LNCaP clone FGC (cell line): ENCODE data around the gene TRIOBP.
"Not testable (repeated sequence)": the region's sequence is repeated elsewhere in the genome, so short reads cannot be mapped to it uniquely, and the experiment has no call there.

ENCODE experiments used
- DNase-seq: peaks from one replicate; pipeline ENCODE4 v3.0.0-alpha.2; 2011; ENCODE audit warnings: low read depth
- H3K4me3 ChIP-seq: 2 replicates; pipeline ENCODE4 v1.5.1; 2011; ENCODE audit warnings: mild to moderate bottlenecking, low read depth, low read length, control low read depth
- TF ChIP-seq, protein P1 (sequence below): IDR thresholded peaks from 2 replicates; pipeline ENCODE4 v1.5.1; 2012; ENCODE audit warnings: mild to moderate bottlenecking; ENCODE audit not compliant: control insufficient read depth, insufficient read depth; ENCODE audit errors: extremely low read depth

Gene TRIOBP

DNA sequence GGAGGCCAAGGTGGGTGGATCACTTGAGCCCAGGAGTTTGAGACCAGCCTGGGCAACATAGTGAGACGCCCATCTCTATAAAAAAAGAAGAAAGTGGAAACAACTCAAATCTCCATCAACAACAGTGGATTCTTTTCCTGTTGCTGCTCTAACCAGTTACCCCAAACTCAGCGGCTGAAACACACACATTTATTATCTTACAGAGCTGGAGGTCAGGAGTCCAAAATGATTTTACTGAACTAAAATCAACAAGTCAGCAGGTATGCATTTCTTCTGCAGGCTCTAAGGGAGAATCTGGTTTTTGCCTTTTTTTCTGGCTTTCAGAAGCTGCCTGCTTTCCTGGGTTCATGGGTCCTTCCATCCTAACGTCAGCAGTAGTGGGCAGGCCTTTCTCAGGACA, 99.2 kb downstream of the TRIOBP start:
- TF ChIP-seq, protein P1, sequence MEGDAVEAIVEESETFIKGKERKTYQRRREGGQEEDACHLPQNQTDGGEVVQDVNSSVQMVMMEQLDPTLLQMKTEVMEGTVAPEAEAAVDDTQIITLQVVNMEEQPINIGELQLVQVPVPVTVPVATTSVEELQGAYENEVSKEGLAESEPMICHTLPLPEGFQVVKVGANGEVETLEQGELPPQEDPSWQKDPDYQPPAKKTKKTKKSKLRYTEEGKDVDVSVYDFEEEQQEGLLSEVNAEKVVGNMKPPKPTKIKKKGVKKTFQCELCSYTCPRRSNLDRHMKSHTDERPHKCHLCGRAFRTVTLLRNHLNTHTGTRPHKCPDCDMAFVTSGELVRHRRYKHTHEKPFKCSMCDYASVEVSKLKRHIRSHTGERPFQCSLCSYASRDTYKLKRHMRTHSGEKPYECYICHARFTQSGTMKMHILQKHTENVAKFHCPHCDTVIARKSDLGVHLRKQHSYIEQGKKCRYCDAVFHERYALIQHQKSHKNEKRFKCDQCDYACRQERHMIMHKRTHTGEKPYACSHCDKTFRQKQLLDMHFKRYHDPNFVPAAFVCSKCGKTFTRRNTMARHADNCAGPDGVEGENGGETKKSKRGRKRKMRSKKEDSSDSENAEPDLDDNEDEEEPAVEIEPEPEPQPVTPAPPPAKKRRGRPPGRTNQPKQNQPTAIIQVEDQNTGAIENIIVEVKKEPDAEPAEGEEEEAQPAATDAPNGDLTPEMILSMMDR, result no peak
- H3K4me3 ChIP-seq, result no peak overlapping the region
- no peak for DNase-seq

GRCh38 chr22:37797259-37797658, 100.4 kb downstream of the TRIOBP start:
- DNase-seq, H3K4me3 ChIP-seq: not testable (repeated sequence)

GRCh38 chr22:37797874-37798500, 101.1 kb downstream of the TRIOBP start:
- DNase-seq, result no peak
- TF ChIP-seq, protein P1, result no peak
- H3K4me3 ChIP-seq, result no peak overlapping the region

GRCh38 chr22:37799979-37800378, 103.1 kb downstream of the TRIOBP start:
- DNase-seq, result not testable (repeated sequence)

DNA sequence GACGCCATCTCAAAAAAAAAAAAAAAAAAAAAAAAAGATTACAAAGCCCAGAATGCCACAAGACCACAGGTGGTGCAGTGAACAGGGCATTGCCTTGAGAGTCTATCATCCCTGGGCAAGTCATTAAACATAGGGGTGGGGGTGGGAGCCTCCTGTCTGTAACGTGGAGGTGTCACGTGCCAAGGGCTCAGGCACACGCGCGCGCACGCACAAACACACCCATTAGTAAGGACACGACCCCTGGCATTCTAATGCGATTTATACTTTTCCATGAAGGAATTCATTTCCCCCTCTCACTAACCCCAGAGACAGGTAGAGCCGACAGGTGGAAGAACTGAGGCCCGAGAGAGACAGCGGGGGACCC, 105.1 kb downstream of the TRIOBP start:
- no peak overlapping the region for H3K4me3 ChIP-seq
- TF ChIP-seq, protein P1, result no peak
- no peak for DNase-seq

More at GRCh38 chr22:37799979-37800378, 103.1 kb downstream of the TRIOBP start:
- not testable (repeated sequence) for H3K4me3 ChIP-seq

GRCh38 chr22:37802310-37803194, 105.7 kb downstream of the TRIOBP start:
- no peak for DNase-seq
- TF ChIP-seq, protein P1, result no peak
- H3K4me3 ChIP-seq, result peak overlapping the region; percentile 36; the same call in 1 of the 2 replicates

DNA sequence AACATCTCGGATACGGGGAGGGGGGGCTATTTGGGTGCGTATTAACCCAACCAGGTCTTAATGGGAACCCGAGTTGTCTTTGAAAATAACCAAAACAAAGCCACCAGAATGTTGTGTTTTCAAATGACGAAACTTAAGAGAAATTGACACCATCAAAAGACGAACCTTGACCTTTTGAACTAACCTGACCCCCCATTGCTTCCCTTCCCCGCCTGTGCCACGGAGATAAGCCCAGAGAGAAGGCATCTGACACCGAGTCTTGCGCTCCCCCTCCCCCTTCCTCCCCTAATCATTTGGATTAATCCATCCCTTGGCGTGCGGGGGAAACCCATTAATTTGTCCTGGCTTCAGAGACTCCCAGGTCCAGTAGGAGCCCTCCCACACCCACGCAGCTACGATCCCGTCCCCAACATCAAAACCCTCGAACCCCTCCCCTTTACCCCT, 106.4 kb downstream of the TRIOBP start:
- no peak for DNase-seq
- TF ChIP-seq, protein P1, result no peak
- no peak overlapping the region for H3K4me3 ChIP-seq
